NCI-H1417 treated with DMSO at 0.1 percent for 48 hours (cell line): Measurements from ENCODE around the gene INSR.
"Not testable (repeated sequence)": the region's sequence is repeated elsewhere in the genome, so short reads cannot be mapped to it uniquely, and the experiment has no call there.

Experiments
- DNase-seq: peaks from one replicate; lab custom pipeline; 2025; lab: John Stamatoyannopoulos, UW

INSR gene

GRCh38 chr19:7195046-7195445 lies 99.2 kb downstream of the INSR start:
- no peak for DNase-seq

- no peak for DNase-seq
Measured at GRCh38 chr19:7194566-7194965, 99.6 kb downstream of the INSR start.

- DNase-seq = no peak
Measured at GRCh38 chr19:7191946-7192691, 102.1 kb downstream of the INSR start.

- no peak for DNase-seq
Measured at GRCh38 chr19:7188698-7189629, 105.2 kb downstream of the INSR start.

- DNase-seq = no peak
Measured at GRCh38 chr19:7187605-7188339, 106.4 kb downstream of the INSR start.

- no peak for DNase-seq
Measured at GRCh38 chr19:7182489-7182888, 111.7 kb downstream of the INSR start.

GRCh38 chr19:7179917-7180306 lies 114.3 kb downstream of the INSR start:
- DNase-seq = no peak

GRCh38 chr19:7177926-7178325 lies 116.3 kb downstream of the INSR start:
- no peak for DNase-seq

GRCh38 chr19:7176792-7177191 lies 117.4 kb downstream of the INSR start:
- DNase-seq = no peak

GRCh38 chr19:7172794-7173193 lies 121.4 kb downstream of the INSR start:
- DNase-seq = no peak

- DNase-seq = no peak
Measured at GRCh38 chr19:7170983-7171382, 123.2 kb downstream of the INSR start.

- DNase-seq = no peak
Measured at GRCh38 chr19:7168941-7169340, 125.3 kb downstream of the INSR start.

- DNase-seq = no peak
Measured at GRCh38 chr19:7161292-7161691, 132.9 kb downstream of the INSR start.

- no peak for DNase-seq
Measured at GRCh38 chr19:7159105-7159933, 134.9 kb downstream of the INSR start.

- DNase-seq = no peak
Measured at GRCh38 chr19:7153022-7153421, 141.2 kb downstream of the INSR start.

- DNase-seq = no peak
Measured at GRCh38 chr19:7152568-7152967, 141.6 kb downstream of the INSR start.

GRCh38 chr19:7149956-7150705 lies 144.1 kb downstream of the INSR start:
- no peak for DNase-seq

GRCh38 chr19:7147119-7147675 lies 147.0 kb downstream of the INSR start:
- not testable (repeated sequence) for DNase-seq

GRCh38 chr19:7146086-7146485 lies 148.1 kb downstream of the INSR start:
- DNase-seq = not testable (repeated sequence)

GRCh38 chr19:7145494-7145893 lies 148.7 kb downstream of the INSR start:
- no peak for DNase-seq
